ENCODE results near the gene TRPV4.
A peak's percentile ranks its signal among the peaks of the same experiment; 100 is the strongest.

The TRPV4 gene

GRCh38 chr12:109804820-109805761 is 28.1 kb downstream of the TRPV4 start:
- DNase-seq, result peak; percentile 68

- no peak for DNase-seq
Observed at GRCh38 chr12:109803678-109804077, 29.5 kb downstream of the TRPV4 start.

- DNase-seq, result no peak
Observed at GRCh38 chr12:109802828-109803227, 30.4 kb downstream of the TRPV4 start.

GRCh38 chr12:109800536-109800935 is 32.7 kb downstream of the TRPV4 start:
- DNase-seq, result no peak

GRCh38 chr12:109798691-109799090 is 34.5 kb downstream of the TRPV4 start:
- no peak for DNase-seq

- DNase-seq, result peak; percentile 74
Observed at GRCh38 chr12:109797905-109798669, 35.1 kb downstream of the TRPV4 start.

GRCh38 chr12:109796057-109796456 is 37.1 kb downstream of the TRPV4 start:
- no peak for DNase-seq

- DNase-seq, result no peak
Observed at GRCh38 chr12:109795023-109795422, 38.2 kb downstream of the TRPV4 start.

- no peak for DNase-seq
Observed at GRCh38 chr12:109793826-109794501, 39.2 kb downstream of the TRPV4 start.

GRCh38 chr12:109793411-109793810 is 39.8 kb downstream of the TRPV4 start:
- no peak for DNase-seq

- DNase-seq, result no peak
Observed at GRCh38 chr12:109792992-109793391, 40.2 kb downstream of the TRPV4 start.

- DNase-seq, result no peak
Observed at GRCh38 chr12:109789526-109790048, 43.6 kb downstream of the TRPV4 start.

GRCh38 chr12:109786799-109787198 is 46.4 kb downstream of the TRPV4 start:
- DNase-seq, result no peak

GRCh38 chr12:109785854-109786253 is 47.3 kb downstream of the TRPV4 start:
- DNase-seq, result no peak

GRCh38 chr12:109783965-109784244 is 49.3 kb downstream of the TRPV4 start:
- DNase-seq, result no peak

- no peak for DNase-seq
Observed at GRCh38 chr12:109783135-109783964, 49.8 kb downstream of the TRPV4 start.

GRCh38 chr12:109782326-109782703 is 50.9 kb downstream of the TRPV4 start:
- DNase-seq, result no peak

- no peak for DNase-seq
Observed at GRCh38 chr12:109781668-109782325, 51.4 kb downstream of the TRPV4 start.

- DNase-seq, result peak; percentile 29
Observed at GRCh38 chr12:109779382-109779781, 53.8 kb downstream of the TRPV4 start.

- no peak for DNase-seq
Observed at GRCh38 chr12:109778684-109779083, 54.5 kb downstream of the TRPV4 start.

GRCh38 chr12:109777544-109777943 is 55.7 kb downstream of the TRPV4 start:
- DNase-seq, result peak; percentile 72

GRCh38 chr12:109776624-109777023 is 56.6 kb downstream of the TRPV4 start:
- no peak for DNase-seq

All from hematopoietic multipotent progenitor cell treated with erythropoietin and hydrocortisone succinate and interleukin-3 and kit ligand, for 4 days (in vitro differentiated cells).